HL-60/S4 treated with retinoic acid at 250 ng/mL for 4 days and 3 days (cell line): Measurements from ENCODE around the gene MME.

ENCODE experiments used
- in situ Hi-C: fragments of 300-500 bp; cut with MboI; formaldehyde crosslinking; loops from 2 replicates; pipeline ENCODE4 v1.7.0; 2022; ENCODE audit warnings: low sequenced_read_pairs

Gene MME

GRCh38 chr3:155079746-155080487 is at the start of gene MME:
MME (plus strand) TSS chr3:155080319; CDS start chr3:155084168, 3,849 bp downstream.
- in situ Hi-C loops, result no loop called here

- in situ Hi-C loops, result no loop called here
Measured at GRCh38 chr3:155031186-155031585, 48.9 kb upstream of the MME start.

- in situ Hi-C loops, result no loop called here
Measured at GRCh38 chr3:155032918-155033317, 47.2 kb upstream of the MME start.

- in situ Hi-C loops, result no loop called here
Measured at GRCh38 chr3:155034786-155035185, 45.3 kb upstream of the MME start.

GRCh38 chr3:155035553-155035952 is 44.6 kb upstream of the MME start:
- in situ Hi-C loops, result no loop called here

- in situ Hi-C loops, result no loop called here
Measured at GRCh38 chr3:155037508-155038202, 42.5 kb upstream of the MME start.

GRCh38 chr3:155038203-155038554 is 41.9 kb upstream of the MME start:
- in situ Hi-C loops, result no loop called here

- in situ Hi-C loops, result no loop called here
Measured at GRCh38 chr3:155046935-155047334, 33.2 kb upstream of the MME start.

GRCh38 chr3:155047672-155048071 is 32.4 kb upstream of the MME start:
- in situ Hi-C loops, result no loop called here

GRCh38 chr3:155049959-155050358 is 30.2 kb upstream of the MME start:
- in situ Hi-C loops, result no loop called here

- in situ Hi-C loops, result no loop called here
Measured at GRCh38 chr3:155052470-155052869, 27.6 kb upstream of the MME start.

- in situ Hi-C loops, result no loop called here
Measured at GRCh38 chr3:155053756-155054155, 26.4 kb upstream of the MME start.

- in situ Hi-C loops, result no loop called here
Measured at GRCh38 chr3:155064920-155065319, 15.2 kb upstream of the MME start.

GRCh38 chr3:155065537-155065936 is 14.6 kb upstream of the MME start:
- in situ Hi-C loops, result no loop called here

- in situ Hi-C loops, result no loop called here
Measured at GRCh38 chr3:155069729-155070128, 10.4 kb upstream of the MME start.

GRCh38 chr3:155070316-155070715 is 9.8 kb upstream of the MME start:
- in situ Hi-C loops, result no loop called here

- in situ Hi-C loops, result no loop called here
Measured at GRCh38 chr3:155070932-155071387, 9.2 kb upstream of the MME start.

GRCh38 chr3:155075200-155075599 is 4.9 kb upstream of the MME start:
- in situ Hi-C loops, result no loop called here

- in situ Hi-C loops, result no loop called here
Measured at GRCh38 chr3:155076888-155077287, 3.2 kb upstream of the MME start.

GRCh38 chr3:155078711-155079467 is 1.2 kb upstream of the MME start:
- in situ Hi-C loops, result no loop called here

GRCh38 chr3:155079468-155079745 is 712 bp upstream of the MME start:
- in situ Hi-C loops, result no loop called here

- in situ Hi-C loops, result no loop called here
Measured at GRCh38 chr3:155080692-155081091, 573 bp downstream of the MME start.
